A549 (cell line): ENCODE data around the gene GALNTL6.

Experiments
- BHLHE40 ChIP-seq: IDR thresholded peaks from 2 replicates; pipeline ENCODE4 v1.6.1; 2012; ENCODE audit warnings: low read depth, low read length, inconsistent platforms
- CBX8 ChIP-seq: fragments of 200-600 bp; sonication (generic); IDR thresholded peaks from 2 replicates; pipeline ENCODE4 v1.6.1; 2016
- CHD2 ChIP-seq: fragments of 150-350 bp; IDR thresholded peaks from 2 replicates; pipeline ENCODE4 v1.6.1; 2014; ENCODE audit warnings: low read length; ENCODE audit not compliant: partially characterized antibody
- EP300 ChIP-seq, 2 experiments: fragments of >200 bp; sonication (Bioruptor Twin); formaldehyde crosslinking; IDR thresholded peaks; 2 replicates in 1 of 2; 3 replicates in 1 of 2; pipeline ENCODE4 v1.6.1; 2016 to 2017
- GATA3 ChIP-seq: IDR thresholded peaks from 2 replicates; pipeline ENCODE4 v1.6.1; 2012; ENCODE audit warnings: borderline replicate concordance
- JUNB ChIP-seq: fragments of >200 bp; sonication (Bioruptor Twin); formaldehyde crosslinking; IDR thresholded peaks from 2 replicates; pipeline ENCODE4 v1.6.1; 2016
- POLR2A ChIP-seq: IDR thresholded peaks from 2 replicates; pipeline ENCODE4 v1.6.1; 2012; ENCODE audit warnings: mild to moderate bottlenecking, low read length
- RAD21 ChIP-seq, 2 experiments: fragments of >200 bp in 1 of 2; sonication (Bioruptor Twin) in 1 of 2; formaldehyde crosslinking in 1 of 2; IDR thresholded peaks in 1 of 2; conservative IDR thresholded peaks in 1 of 2; 2 replicates in 1 of 2; 3 replicates in 1 of 2; pipeline ENCODE4 v1.6.1; 2012 to 2018; ENCODE audit warnings: inconsistent platforms in 1 of 2
- RNF2 ChIP-seq: fragments of 200-600 bp; sonication (generic); IDR thresholded peaks from 2 replicates; pipeline ENCODE4 v1.6.1; 2016; ENCODE audit warnings: low read depth, mild to moderate bottlenecking, antibody characterized with exemption, moderate library complexity, borderline replicate concordance
- SMC3 ChIP-seq: fragments of >200 bp; sonication (Bioruptor Twin); formaldehyde crosslinking; IDR thresholded peaks from 3 replicates; pipeline ENCODE4 v1.6.1; 2018; ENCODE audit warnings: inconsistent platforms
- ZC3H11A ChIP-seq: fragments of 450-650 bp; IDR thresholded peaks from 2 replicates; pipeline ENCODE4 v1.6.1; 2014; ENCODE audit warnings: antibody characterized with exemption, mild to moderate bottlenecking
- TF ChIP-seq, protein P1 (sequence below): fragments of >200 bp; sonication (Bioruptor Twin); formaldehyde crosslinking; IDR thresholded peaks from 3 replicates; pipeline ENCODE4 v1.5.1; 2016
- TF ChIP-seq, protein P2 (sequence below): IDR thresholded peaks from 2 replicates; pipeline ENCODE4 v1.6.1; 2012
- TF ChIP-seq, protein P3 (sequence below): IDR thresholded peaks from 2 replicates; pipeline ENCODE4 v1.6.1; 2012

DNA sequence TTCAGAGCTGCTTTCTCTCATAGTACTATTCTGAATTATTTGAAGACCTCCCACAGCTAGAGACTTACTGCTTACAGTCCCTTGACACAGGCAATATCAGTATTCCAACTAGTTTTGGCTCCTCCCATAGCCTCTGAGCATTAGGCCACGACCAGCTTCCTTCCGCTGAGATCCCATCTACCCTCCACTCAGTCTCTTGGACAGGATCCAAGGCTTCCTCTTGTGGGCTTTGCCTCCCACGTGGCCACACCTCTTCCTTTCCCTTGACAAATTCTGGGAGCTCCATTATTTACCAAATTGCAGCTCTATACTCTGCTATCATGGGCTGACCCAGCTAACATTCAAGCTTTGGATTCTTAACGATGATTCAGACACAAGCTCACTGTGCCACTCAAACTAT lies 885.1 kb downstream of the GALNTL6 start:
- TF ChIP-seq RAD21 (conservative IDR thresholded peaks at IDR 0.05 in 1 of 2, IDR thresholded peaks at IDR 0.05 in 1 of 2) (no peak), ZC3H11A (no peak), POLR2A (no peak), GATA3 (no peak), BHLHE40 (no peak), EP300 (IDR thresholded peaks at IDR 0.05) (no peak), CBX8 (no peak), JUNB (no peak), RNF2 (no peak), SMC3 (no peak), CHD2 (no peak)
- TF ChIP-seq, protein P1, sequence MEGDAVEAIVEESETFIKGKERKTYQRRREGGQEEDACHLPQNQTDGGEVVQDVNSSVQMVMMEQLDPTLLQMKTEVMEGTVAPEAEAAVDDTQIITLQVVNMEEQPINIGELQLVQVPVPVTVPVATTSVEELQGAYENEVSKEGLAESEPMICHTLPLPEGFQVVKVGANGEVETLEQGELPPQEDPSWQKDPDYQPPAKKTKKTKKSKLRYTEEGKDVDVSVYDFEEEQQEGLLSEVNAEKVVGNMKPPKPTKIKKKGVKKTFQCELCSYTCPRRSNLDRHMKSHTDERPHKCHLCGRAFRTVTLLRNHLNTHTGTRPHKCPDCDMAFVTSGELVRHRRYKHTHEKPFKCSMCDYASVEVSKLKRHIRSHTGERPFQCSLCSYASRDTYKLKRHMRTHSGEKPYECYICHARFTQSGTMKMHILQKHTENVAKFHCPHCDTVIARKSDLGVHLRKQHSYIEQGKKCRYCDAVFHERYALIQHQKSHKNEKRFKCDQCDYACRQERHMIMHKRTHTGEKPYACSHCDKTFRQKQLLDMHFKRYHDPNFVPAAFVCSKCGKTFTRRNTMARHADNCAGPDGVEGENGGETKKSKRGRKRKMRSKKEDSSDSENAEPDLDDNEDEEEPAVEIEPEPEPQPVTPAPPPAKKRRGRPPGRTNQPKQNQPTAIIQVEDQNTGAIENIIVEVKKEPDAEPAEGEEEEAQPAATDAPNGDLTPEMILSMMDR = no peak
- TF ChIP-seq, protein P2, sequence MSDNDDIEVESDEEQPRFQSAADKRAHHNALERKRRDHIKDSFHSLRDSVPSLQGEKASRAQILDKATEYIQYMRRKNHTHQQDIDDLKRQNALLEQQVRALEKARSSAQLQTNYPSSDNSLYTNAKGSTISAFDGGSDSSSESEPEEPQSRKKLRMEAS = no peak
- TF ChIP-seq, protein P3, sequence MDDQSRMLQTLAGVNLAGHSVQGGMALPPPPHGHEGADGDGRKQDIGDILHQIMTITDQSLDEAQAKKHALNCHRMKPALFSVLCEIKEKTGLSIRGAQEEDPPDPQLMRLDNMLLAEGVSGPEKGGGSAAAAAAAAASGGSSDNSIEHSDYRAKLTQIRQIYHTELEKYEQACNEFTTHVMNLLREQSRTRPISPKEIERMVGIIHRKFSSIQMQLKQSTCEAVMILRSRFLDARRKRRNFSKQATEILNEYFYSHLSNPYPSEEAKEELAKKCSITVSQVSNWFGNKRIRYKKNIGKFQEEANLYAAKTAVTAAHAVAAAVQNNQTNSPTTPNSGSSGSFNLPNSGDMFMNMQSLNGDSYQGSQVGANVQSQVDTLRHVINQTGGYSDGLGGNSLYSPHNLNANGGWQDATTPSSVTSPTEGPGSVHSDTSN = no peak
